Fibroblast of lung (primary cell): ENCODE results near the gene ASIC2. TPM values are rescaled to one million over a fixed set of nuclear protein-coding genes. Genes with fewer than 3 reads are reported as not detected.

Source experiments
- DNase-seq, 2 donors: peaks; one replicate each; pipeline versions ENCODE4 v3.0.0 to v3.0.0-alpha.2; 2010; ENCODE audit warnings: low read depth in 2 of 2
- H2AFZ ChIP-seq: 2 replicates; pipeline ENCODE4 v1.5.1; 2012; ENCODE audit warnings: low read length, control low read depth, inconsistent platforms
- H3K27ac ChIP-seq: 2 replicates; pipeline ENCODE4 v1.5.1; 2011; ENCODE audit warnings: low read length, control low read depth; ENCODE audit not compliant: insufficient read depth
- H3K27me3 ChIP-seq: 2 replicates; pipeline ENCODE4 v1.5.1; 2011; ENCODE audit warnings: mild to moderate bottlenecking, low read length; ENCODE audit not compliant: control insufficient read depth, insufficient read depth
- H3K36me3 ChIP-seq: 2 replicates; pipeline ENCODE4 v1.5.1; 2011; ENCODE audit warnings: low read length; ENCODE audit not compliant: control insufficient read depth, insufficient read depth
- H3K4me1 ChIP-seq: 2 replicates; pipeline ENCODE4 v1.5.1; 2011; ENCODE audit warnings: low read length; ENCODE audit not compliant: control insufficient read depth, insufficient read depth; ENCODE audit errors: extremely low read depth
- H3K4me2 ChIP-seq: 2 replicates; pipeline ENCODE4 v1.5.1; 2011; ENCODE audit warnings: low read length, control low read depth; ENCODE audit not compliant: insufficient read depth; ENCODE audit errors: extremely low read depth
- H3K4me3 ChIP-seq, 4 experiments: fragments of 200-600 bp in 1 of 4; sonication (generic) in 1 of 4; replicated peaks in 1 of 4; 2 replicates each; pipeline ENCODE4 v1.5.1; 2011 to 2016; ENCODE audit warnings: low read length in 4 of 4, low read depth in 3 of 4, mild to moderate bottlenecking in 3 of 4, control low read depth in 2 of 4, inconsistent platforms in 1 of 4, mixed read lengths in 1 of 4; ENCODE audit not compliant: insufficient read depth in 1 of 4; ENCODE audit errors: control extremely low read depth in 1 of 4
- H3K79me2 ChIP-seq: 2 replicates; pipeline ENCODE4 v1.5.1; 2012; ENCODE audit warnings: mild to moderate bottlenecking, low read length, inconsistent platforms; ENCODE audit not compliant: control insufficient read depth, insufficient read depth
- H3K9ac ChIP-seq: 2 replicates; pipeline ENCODE4 v1.5.1; 2011; ENCODE audit warnings: mild to moderate bottlenecking, low read length, control low read depth; ENCODE audit not compliant: insufficient read depth
- H3K9me3 ChIP-seq: 2 replicates; pipeline ENCODE4 v1.5.1; 2012; ENCODE audit warnings: low read depth, low read length; ENCODE audit not compliant: control insufficient read depth, insufficient read depth
- H4K20me1 ChIP-seq: 2 replicates; pipeline ENCODE4 v1.5.1; 2011; ENCODE audit warnings: low read length; ENCODE audit not compliant: control insufficient read depth, insufficient read depth; ENCODE audit errors: extremely low read depth
- CTCF ChIP-seq, 2 donors: IDR thresholded peaks in 1 of 2; conservative IDR thresholded peaks in 1 of 2; 1 replicate in 1 of 2; 2 replicates in 1 of 2; pipeline ENCODE4 v1.5.1; 2011 to 2012; ENCODE audit warnings: low read length in 2 of 2, control low read depth in 1 of 2, inconsistent platforms in 1 of 2, low read depth in 1 of 2, mild to moderate bottlenecking in 1 of 2
- EZH2 ChIP-seq: IDR thresholded peaks from 2 replicates; pipeline ENCODE4 v1.5.1; 2012; ENCODE audit warnings: low read length, control low read depth, mild to moderate bottlenecking; ENCODE audit errors: missing control alignments
- polyA plus RNA-seq, 2 donors: library from polyadenylated mRNA; depleted of rRNA in 1 of 2; stranded (reverse) in 1 of 2; unstranded in 1 of 2; fragments of >200 nt; gene quantifications; 2 replicates each; pipeline ENCODE4 v1.2.1, GENCODE V29; 2011 to 2012; ENCODE audit warnings: missing spikeins in 1 of 2
- total RNA-seq: library from RNA; depleted of rRNA; stranded (reverse); fragments of >200 nt; gene quantifications from 2 replicates; pipeline ENCODE4 v1.2.1, GENCODE V29; 2014

ASIC2 gene
- total and polyA plus RNA-seq, 2 donors (not counting 1 experiment from before 2014, with no cell fraction given), result 0.08 to 0.50 TPM

GRCh38 chr17:33258296-33258695 is 34.8 kb downstream of the ASIC2 start:
- DNase-seq, result no peak
- Histone ChIP-seq H3K4me3 (no peak overlapping the region), H3K4me1 (no peaks in the 10 kb centered on the region), H3K27me3 (no peaks in the 10 kb centered on the region), H3K27ac (no peak overlapping the region), H3K4me2 (no peak overlapping the region), H3K36me3 (no peaks in the 10 kb centered on the region), H3K79me2 (no peaks in the 10 kb centered on the region), H3K9ac (no peak overlapping the region), H4K20me1 (no peaks in the 10 kb centered on the region), H2AFZ (no peak overlapping the region), H3K9me3 (no peaks in the 10 kb centered on the region)
- TF ChIP-seq EZH2 (no peak), CTCF (conservative IDR thresholded peaks at IDR 0.05 in 1 of 2, IDR thresholded peaks at IDR 0.05 in 1 of 2; ENCODE audit: low read depth in 1 of 2, low read length in 2 of 2) (no peak)

DNA sequence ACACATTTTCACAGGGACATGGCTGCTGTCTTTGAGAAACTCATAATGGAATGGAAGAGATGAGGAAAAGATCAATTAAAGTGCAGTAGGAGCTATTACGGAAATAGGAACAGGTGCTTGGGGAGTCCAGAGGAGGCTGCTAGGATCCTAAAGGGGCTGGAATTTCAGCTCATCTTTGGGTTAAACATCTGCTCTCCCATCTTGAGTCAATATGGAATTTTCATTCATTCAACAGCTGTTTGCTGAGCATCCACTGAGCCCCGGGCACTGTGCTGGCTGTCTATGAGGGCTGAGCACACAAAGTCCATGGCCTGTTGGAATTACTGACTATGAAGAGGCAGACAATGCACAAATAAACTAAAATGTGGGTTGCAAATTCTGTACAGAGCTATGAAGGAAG is 47.9 kb downstream of the ASIC2 start:
- H4K20me1 ChIP-seq, result no peaks in the 10 kb centered on the region
- no peak overlapping the region for H3K4me3 ChIP-seq
- no peak overlapping the region for H3K4me2 ChIP-seq
- H3K36me3 ChIP-seq, result no peaks in the 10 kb centered on the region
- no peak overlapping the region for H3K9ac ChIP-seq
- no peak overlapping the region for H3K27ac ChIP-seq
- TF ChIP-seq CTCF (conservative IDR thresholded peaks at IDR 0.05 in 1 of 2, IDR thresholded peaks at IDR 0.05 in 1 of 2; ENCODE audit: low read depth in 1 of 2, low read length in 2 of 2) (no peak), EZH2 (no peak)
- H3K4me1 ChIP-seq, result no peaks in the 10 kb centered on the region
- DNase-seq, result no peak
- H3K79me2 ChIP-seq, result no peaks in the 10 kb centered on the region
- no peak overlapping the region for H2AFZ ChIP-seq
- H3K9me3 ChIP-seq, result no peaks in the 10 kb centered on the region
- H3K27me3 ChIP-seq, result no peaks in the 10 kb centered on the region

DNA sequence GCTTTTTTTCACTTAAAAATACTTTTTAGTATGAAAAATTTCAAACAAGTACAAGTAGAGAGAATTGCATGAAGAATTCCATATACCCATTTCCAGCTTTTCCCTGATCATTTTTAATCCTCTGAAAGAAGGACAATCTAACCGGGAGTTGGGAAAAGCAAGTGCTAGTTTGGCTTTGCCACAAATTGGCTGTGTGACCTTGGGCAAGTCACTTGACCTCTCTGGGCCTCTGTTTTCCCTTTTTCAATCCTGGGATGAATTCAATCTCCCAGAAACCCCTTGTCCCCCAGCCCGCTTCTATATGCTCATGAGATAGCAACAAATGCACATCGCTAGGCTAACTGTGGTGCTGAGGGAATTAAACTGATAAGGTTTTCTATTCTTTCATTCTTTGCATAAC is 49.4 kb downstream of the ASIC2 start:
- Histone ChIP-seq H4K20me1 (no peaks in the 10 kb centered on the region), H3K4me3 (no peak overlapping the region), H3K4me2 (no peak overlapping the region), H3K9me3 (no peaks in the 10 kb centered on the region), H3K27ac (no peak overlapping the region), H3K79me2 (no peaks in the 10 kb centered on the region), H3K9ac (no peak overlapping the region), H2AFZ (no peak overlapping the region), H3K27me3 (no peaks in the 10 kb centered on the region), H3K4me1 (no peaks in the 10 kb centered on the region), H3K36me3 (no peaks in the 10 kb centered on the region)
- no peak for DNase-seq
- TF ChIP-seq EZH2 (no peak), CTCF (conservative IDR thresholded peaks at IDR 0.05 in 1 of 2, IDR thresholded peaks at IDR 0.05 in 1 of 2; ENCODE audit: low read depth in 1 of 2, low read length in 2 of 2) (no peak)
